A549 (cell line): ENCODE results near the gene BST1. TPM values are rescaled to one million over a fixed set of nuclear protein-coding genes. Genes with fewer than 3 reads are reported as not detected.

Experiments used
- ATAC-seq, 2 experiments: fragments of 200-7000 bp in 1 of 2; fragments of >200 bp in 1 of 2; cut with Nextera tagmentation in 1 of 2; cut with Tn5 transposase in 1 of 2; 3 replicates each; pipeline versions ENCODE4 v1.8.0 to v1.9.1; 2018 to 2020; ENCODE audit warnings: mild to moderate bottlenecking in 1 of 2, moderate library complexity in 1 of 2
- CTCF ChIA-PET: fragments of 300-600 bp; sonication (Branson Sonifier 250); formaldehyde crosslinking; extraction: SDS; loops from one replicate; lab custom pipeline; 2021; ENCODE audit warnings: antibody characterized with exemption, inconsistent platforms; lab: Yijun Ruan, JAX
- POLR2A ChIA-PET: fragments of 350-600 bp; formaldehyde crosslinking; extraction: SDS; loops from one replicate; lab custom pipeline; 2021; ENCODE audit warnings: antibody characterized with exemption, inconsistent platforms; lab: Yijun Ruan, JAX
- DNase-seq, 2 experiments: peaks; one replicate each; pipeline versions ENCODE4 v3.0.0 to v3.0.0-alpha.2; 2011 to 2016; ENCODE audit warnings: low read depth in 1 of 2, low spot score in 1 of 2
- FAIRE-seq: peaks from 2 replicates; lab custom pipeline; 2011; peaks lifted over from hg19 to GRCh38; lab: Jason Lieb, UNC
- H3K27ac ChIP-seq, 2 experiments: fragments of >200 bp; sonication (Bioruptor Twin); formaldehyde crosslinking; 3 replicates each; pipeline ENCODE4 v1.5.1; 2016 to 2017
- H3K4me1 ChIP-seq: fragments of >200 bp; sonication (Bioruptor Twin); formaldehyde crosslinking; 3 replicates; pipeline ENCODE4 v1.6.1; 2016
- H3K4me2 ChIP-seq: fragments of >200 bp; sonication (Bioruptor Twin); formaldehyde crosslinking; 3 replicates; pipeline ENCODE4 v1.6.1; 2016
- H3K4me3 ChIP-seq: fragments of >200 bp; sonication (Bioruptor Twin); formaldehyde crosslinking; 3 replicates; pipeline ENCODE4 v1.5.1; 2016
- H3K9me3 ChIP-seq: fragments of >200 bp; sonication (Bioruptor Twin); formaldehyde crosslinking; 3 replicates; pipeline ENCODE4 v1.6.1; 2016
- BCL3 ChIP-seq: fragments of >200 bp; sonication (Bioruptor Twin); formaldehyde crosslinking; IDR thresholded peaks from 3 replicates; pipeline ENCODE4 v1.6.1; 2016
- CBX2 ChIP-seq: fragments of 200-600 bp; sonication (generic); IDR thresholded peaks from 2 replicates; pipeline ENCODE4 v1.6.1; 2016; ENCODE audit warnings: low read depth, mild to moderate bottlenecking, borderline replicate concordance
- CHD4 ChIP-seq: fragments of 200-600 bp; sonication (generic); IDR thresholded peaks from 2 replicates; pipeline ENCODE4 v1.6.1; 2016; ENCODE audit warnings: antibody characterized with exemption, mild to moderate bottlenecking, borderline replicate concordance
- E2F6 ChIP-seq: IDR thresholded peaks from 2 replicates; pipeline ENCODE4 v1.6.1; 2012; ENCODE audit warnings: low read depth, borderline replicate concordance
- ESRRA ChIP-seq: fragments of 150-350 bp; IDR thresholded peaks from 2 replicates; pipeline ENCODE4 v1.6.1; 2014; ENCODE audit warnings: mild to moderate bottlenecking, low read length, borderline replicate concordance
- HDAC2 ChIP-seq: fragments of 200-600 bp; sonication (generic); IDR thresholded peaks from 2 replicates; pipeline ENCODE4 v1.6.1; 2016
- HEYL ChIP-seq: fragments of 250-450 bp; sonication (Bioruptor Pico); IDR thresholded peaks from 2 replicates; pipeline ENCODE4 v1.8.0; 2021; ENCODE audit warnings: mild to moderate bottlenecking, moderate library complexity
- HOXA7 ChIP-seq: fragments of 250-450 bp; sonication (Bioruptor Pico); IDR thresholded peaks from 2 replicates; pipeline ENCODE4 v1.5.0; 2020; ENCODE audit warnings: mild to moderate bottlenecking, moderate library complexity
- HOXB5 ChIP-seq: fragments of 250-450 bp; sonication (Bioruptor Pico); IDR thresholded peaks from 2 replicates; pipeline ENCODE4 v1.5.0; 2020; ENCODE audit warnings: mild to moderate bottlenecking, moderate library complexity
- MAFK ChIP-seq: fragments of 450-650 bp; IDR thresholded peaks from 2 replicates; pipeline ENCODE4 v1.6.1; 2014; ENCODE audit not compliant: partially characterized antibody
- MYC ChIP-seq: IDR thresholded peaks from 2 replicates; pipeline ENCODE4 v1.6.1; 2012; ENCODE audit warnings: mild to moderate bottlenecking, inconsistent platforms, low read length, improper control_type of control experiment, borderline replicate concordance
- NPAS2 ChIP-seq: fragments of 250-450 bp; sonication (Bioruptor Pico); IDR thresholded peaks from 2 replicates; pipeline ENCODE4 v1.8.0; 2022; ENCODE audit warnings: mild to moderate bottlenecking, moderate library complexity, borderline replicate concordance
- NR3C1 ChIP-seq: fragments of >200 bp; sonication (Bioruptor Twin); formaldehyde crosslinking; IDR thresholded peaks from 3 replicates; pipeline ENCODE4 v1.6.1; 2017
- POLR2A ChIP-seq: IDR thresholded peaks from 2 replicates; pipeline ENCODE4 v1.6.1; 2012; ENCODE audit warnings: mild to moderate bottlenecking, low read length
- RAD21 ChIP-seq, 2 experiments: fragments of >200 bp in 1 of 2; sonication (Bioruptor Twin) in 1 of 2; formaldehyde crosslinking in 1 of 2; IDR thresholded peaks in 1 of 2; conservative IDR thresholded peaks in 1 of 2; 2 replicates in 1 of 2; 3 replicates in 1 of 2; pipeline ENCODE4 v1.6.1; 2012 to 2018; ENCODE audit warnings: inconsistent platforms in 1 of 2
- RNF2 ChIP-seq: fragments of 200-600 bp; sonication (generic); IDR thresholded peaks from 2 replicates; pipeline ENCODE4 v1.6.1; 2016; ENCODE audit warnings: low read depth, mild to moderate bottlenecking, antibody characterized with exemption, moderate library complexity, borderline replicate concordance
- TFCP2L1 ChIP-seq: fragments of 250-450 bp; sonication (Bioruptor Pico); IDR thresholded peaks from 2 replicates; pipeline ENCODE4 v1.5.0; 2021; ENCODE audit warnings: mild to moderate bottlenecking
- USF2 ChIP-seq: fragments of 450-650 bp; IDR thresholded peaks from 2 replicates; pipeline ENCODE4 v1.6.1; 2014; ENCODE audit warnings: antibody characterized with exemption
- ZC3H11A ChIP-seq: fragments of 450-650 bp; IDR thresholded peaks from 2 replicates; pipeline ENCODE4 v1.6.1; 2014; ENCODE audit warnings: antibody characterized with exemption, mild to moderate bottlenecking
- ZFP36 ChIP-seq: fragments of 450-650 bp; IDR thresholded peaks from 2 replicates; pipeline ENCODE4 v1.6.1; 2014; ENCODE audit warnings: borderline replicate concordance; ENCODE audit not compliant: partially characterized antibody
- ZSCAN20 ChIP-seq: fragments of 250-450 bp; sonication (Bioruptor Pico); IDR thresholded peaks from 2 replicates; pipeline ENCODE4 v1.8.0; 2022; ENCODE audit warnings: mild to moderate bottlenecking, moderate library complexity
- WGBS: methylation state at CpG from one replicate; pipeline ENCODE4 v1.1.6; 2017; ENCODE audit errors: missing lambda C conversion rate; 5-methylcytosine and 5-hydroxymethylcytosine counted together
- polyA plus RNA-seq, 4 experiments: library from polyadenylated mRNA; depleted of rRNA in 3 of 4; stranded (reverse); fragments of >200 nt; fragmentation: RNase III in 1 of 4; extraction: RNeasy Plus Mini Kit Qiagen cat#74134 plus additional on column Dnase treatment in 1 of 4; gene quantifications; 2 replicates in 3 of 4; 3 replicates in 1 of 4; pipeline ENCODE4 v1.2.3, GENCODE V29; 2011 to 2017

BST1 gene
- polyA plus RNA-seq, 2 of the 4 experiments (the other 2 are of a cell fraction), result 11.7 to 16.0 TPM

GRCh38 chr4:15738877-15739276 is 36.0 kb downstream of the BST1 start:
- CTCF ChIA-PET, result interaction anchor here (1.4 kb wide), 1 partner anchor 143 kb away, joined by 5 read pairs; no protein-coding TSS in a partner anchor
- 90% methylated on average over 1 of the region's 1 CpG for WGBS
- no peak for TF ChIP-seq RNF2
- no peak for TF ChIP-seq HDAC2
- no peak for TF ChIP-seq HEYL (CRISPR knock-in tag)
- no peak for TF ChIP-seq TFCP2L1 (CRISPR knock-in tag)
- TF ChIP-seq NR3C1, result no peak
- TF ChIP-seq ZSCAN20 (CRISPR knock-in tag), result no peak
- TF ChIP-seq CHD4, result no peak
- TF ChIP-seq USF2, result no peak
- no peak for TF ChIP-seq HOXA7
- TF ChIP-seq, all 56 proteins: peak for 0
- Histone ChIP-seq H3K4me1 (no peaks in the 10 kb centered on the region), H3K27ac (no peak overlapping the region), H3K4me2 (no peak overlapping the region), H3K4me3 (no peak overlapping the region), H3K9me3 (peaks cover 14% of the 10 kb centered on the region; the same call in 2 of the 3 replicates)
- DNase-seq (no peak), ATAC-seq (no peak), FAIRE-seq (no peak)
- POLR2A ChIA-PET, result no interaction called here

- DNase-seq (no peak), ATAC-seq (no peak), FAIRE-seq (no peak)
- CTCF ChIA-PET, result interaction anchor here (0.6 to 1.4 kb wide), 2 partner anchors 65 to 269 kb away, joined by 3 read pairs; no protein-coding TSS in a partner anchor
- H3K4me3 ChIP-seq, result no peak overlapping the region
- no peak overlapping the region for H3K27ac ChIP-seq
- peaks cover 14% of the 10 kb centered on the region; the same call in 2 of the 3 replicates for H3K9me3 ChIP-seq
- 66% methylated on average over 11 of the region's 11 CpGs for WGBS
- H3K4me1 ChIP-seq, result no peaks in the 10 kb centered on the region
- POLR2A ChIA-PET, result no interaction called here
- TF ChIP-seq USF2 (no peak), ESRRA (no peak), ZC3H11A (no peak), MYC (no peak), CBX2 (no peak), ZFP36 (no peak), MAFK (no peak), HOXB5 (CRISPR knock-in tag) (no peak), E2F6 (no peak), NPAS2 (CRISPR knock-in tag) (no peak), RAD21 (conservative IDR thresholded peaks at IDR 0.05 in 1 of 2, IDR thresholded peaks at IDR 0.05 in 1 of 2) (no peak), ZSCAN20 (CRISPR knock-in tag) (no peak), BCL3 (no peak), POLR2A (no peak)
- TF ChIP-seq, all 56 proteins: peak for 0
- no peak overlapping the region for H3K4me2 ChIP-seq
Measured at GRCh38 chr4:15740764-15741404, 38.0 kb downstream of the BST1 start.
